GM21360 (cell line): Measurements from ENCODE around the gene MLC1.

Experiments
- ATAC-seq: cut with Tn5 transposase; IDR thresholded peaks from one replicate; pipeline ENCODE4 v1.9.1; 2021; ENCODE audit warnings: mild to moderate bottlenecking, moderate library complexity; ENCODE audit not compliant: unreplicated experiment

Gene MLC1

DNA sequence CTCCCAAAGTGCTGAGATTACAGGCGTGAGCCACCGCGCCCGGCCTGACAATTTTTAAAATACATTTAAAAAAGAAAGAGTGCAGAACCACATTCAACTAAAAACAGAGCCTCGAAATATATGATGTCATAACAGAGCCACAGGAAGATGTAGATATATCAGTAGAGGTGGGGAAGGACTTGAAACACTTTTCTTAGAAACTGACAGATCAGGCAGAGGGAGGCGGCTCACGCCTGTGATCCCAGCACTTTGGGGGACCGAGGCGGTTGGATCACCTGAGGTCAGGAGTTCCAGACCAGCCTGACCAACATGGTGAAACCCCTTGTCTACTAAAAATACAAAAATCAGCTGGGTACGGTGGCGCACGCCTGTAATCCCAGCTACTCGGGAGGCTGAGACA is 7.0 kb downstream of the MLC1 start:
- no peak for ATAC-seq

DNA sequence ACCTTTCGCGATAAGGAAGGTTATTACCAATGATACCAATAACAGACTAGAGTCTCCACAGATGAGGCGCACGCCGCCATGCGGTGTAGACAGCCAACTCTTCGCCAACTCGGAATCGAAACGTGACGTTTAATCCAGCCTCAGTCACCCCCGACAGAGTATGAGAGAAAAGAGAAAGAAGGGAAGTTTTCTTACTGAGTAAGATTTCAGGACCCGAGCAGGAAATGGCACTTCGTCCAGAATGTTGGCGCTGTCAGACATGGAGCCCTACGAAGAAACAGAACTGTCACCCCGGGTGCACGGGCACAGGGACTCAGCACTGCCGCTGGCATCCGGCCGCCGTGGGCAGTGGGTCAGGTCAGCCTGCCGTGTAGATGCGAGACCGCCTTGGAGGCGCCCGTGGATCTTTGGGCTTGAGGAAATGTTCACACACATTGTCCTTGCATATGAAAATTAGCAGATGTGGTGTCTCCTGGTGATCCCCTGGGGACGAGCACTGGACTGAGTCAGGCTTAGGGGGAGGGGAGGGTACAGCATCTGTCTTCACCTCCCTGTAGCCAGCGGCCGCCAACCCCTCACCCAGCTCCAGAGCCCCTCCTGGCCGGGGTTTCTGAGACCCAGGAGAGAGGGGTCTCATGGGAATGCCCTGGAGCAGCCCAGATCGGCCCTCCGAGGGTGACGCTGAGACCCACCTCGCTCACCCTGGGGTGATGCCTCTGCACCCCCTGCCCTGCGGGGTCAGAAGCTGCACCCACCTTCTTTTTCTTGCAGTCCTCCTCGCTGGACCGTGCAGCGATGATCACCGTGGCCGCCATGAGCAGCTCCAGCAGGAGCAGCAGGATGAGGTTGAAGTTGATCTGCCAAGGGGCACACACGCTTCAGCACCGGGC is 8.3 kb downstream of the MLC1 start:
- ATAC-seq = no peak

- ATAC-seq = no peak
These were observed 10.4 kb downstream of the MLC1 start for GRCh38 chr22:50074551-50075530.

GRCh38 chr22:50074056-50074455 is 11.2 kb downstream of the MLC1 start:
- no peak for ATAC-seq

- ATAC-seq = no peak
These were observed 12.3 kb downstream of the MLC1 start for GRCh38 chr22:50072714-50073538.

- no peak for ATAC-seq
These were observed 13.1 kb downstream of the MLC1 start for GRCh38 chr22:50072167-50072555.

GRCh38 chr22:50071432-50072166 is 13.6 kb downstream of the MLC1 start:
- no peak for ATAC-seq

- no peak for ATAC-seq
These were observed 14.9 kb downstream of the MLC1 start for GRCh38 chr22:50070366-50070765.

GRCh38 chr22:50068096-50068495 is 17.1 kb downstream of the MLC1 start:
- no peak for ATAC-seq

DNA sequence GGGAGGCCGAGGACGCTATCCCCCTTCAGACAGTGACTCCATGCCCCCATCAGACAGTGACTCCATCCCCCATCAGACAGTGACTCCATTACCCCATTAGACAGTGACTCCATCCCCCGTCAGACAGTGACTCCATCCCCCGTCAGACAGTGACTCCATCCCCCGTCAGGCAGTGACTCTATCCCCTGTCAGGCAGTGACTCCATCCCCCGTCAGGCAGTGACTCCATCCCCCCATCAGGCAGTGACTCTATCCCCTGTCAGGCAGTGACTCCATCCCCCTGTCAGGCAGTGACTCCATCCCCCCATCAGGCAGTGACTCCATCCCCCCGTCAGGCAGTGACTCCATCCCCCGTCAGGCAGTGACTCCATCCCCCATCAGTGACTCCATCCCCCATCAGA is 18.0 kb downstream of the MLC1 start:
- ATAC-seq = no peak

GRCh38 chr22:50064453-50064852 is 20.8 kb downstream of the MLC1 start:
- ATAC-seq = no peak

- ATAC-seq = no peak
These were observed 21.4 kb downstream of the MLC1 start for GRCh38 chr22:50063589-50064393.

DNA sequence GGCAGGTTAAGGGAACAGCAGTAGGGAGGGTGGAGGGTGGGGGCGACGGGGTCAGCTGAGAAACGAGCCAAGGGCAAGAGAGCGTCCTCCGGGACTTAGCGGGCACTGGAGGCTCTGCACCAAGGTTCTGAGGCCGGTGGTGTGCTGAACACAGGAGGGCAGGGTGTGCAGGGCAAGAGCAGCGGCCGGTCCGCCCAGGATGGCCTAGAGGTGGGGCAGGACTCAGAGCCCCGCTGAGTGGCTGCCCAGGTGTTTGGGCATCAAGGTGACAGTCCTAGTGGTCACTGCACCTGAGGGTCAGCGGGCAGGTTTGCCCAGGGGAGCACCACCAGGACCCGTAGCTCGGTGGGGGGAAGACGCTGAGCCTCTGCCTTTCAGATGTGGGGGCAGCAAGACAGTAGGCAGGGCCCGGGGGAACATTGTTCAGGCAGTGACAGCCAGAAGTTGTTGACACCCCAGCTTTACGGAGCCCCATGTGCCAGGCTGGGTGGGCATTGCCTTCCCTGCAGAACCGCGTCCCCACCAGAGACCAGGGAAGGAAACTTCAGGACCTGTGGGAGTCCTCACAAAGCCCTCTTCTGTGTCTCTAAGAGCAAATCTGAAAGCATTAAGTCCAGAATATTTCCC is 22.6 kb downstream of the MLC1 start:
- ATAC-seq = no peak

DNA sequence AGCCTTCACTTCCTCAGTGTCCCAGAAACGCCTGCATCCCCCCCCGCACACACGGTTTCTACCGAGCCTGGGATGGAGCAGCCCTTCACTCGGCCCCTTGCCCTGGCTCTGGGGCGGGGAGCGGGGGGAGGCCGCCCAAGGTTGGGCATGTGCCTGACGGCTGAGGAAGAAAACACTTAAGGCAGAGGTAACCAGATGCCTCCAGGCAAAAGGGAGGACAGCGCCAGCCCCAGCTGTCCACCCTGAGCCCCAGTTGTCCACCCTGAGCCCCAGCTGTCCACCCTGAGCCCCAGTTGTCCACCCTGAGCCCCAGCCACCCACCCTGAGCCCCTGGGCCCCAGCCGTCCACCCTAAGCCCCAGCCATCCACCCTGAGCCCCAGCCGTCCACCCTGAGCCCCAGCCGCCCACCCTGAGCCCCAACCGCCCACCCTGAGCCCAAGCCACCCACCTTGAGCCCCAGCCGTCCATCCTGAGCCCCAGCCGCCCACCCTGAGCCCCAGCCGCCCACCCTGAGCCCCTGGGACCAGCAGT is 23.3 kb downstream of the MLC1 start:
- ATAC-seq = no peak

- ATAC-seq = no peak
These were observed 23.9 kb downstream of the MLC1 start for GRCh38 chr22:50061141-50061823.

DNA sequence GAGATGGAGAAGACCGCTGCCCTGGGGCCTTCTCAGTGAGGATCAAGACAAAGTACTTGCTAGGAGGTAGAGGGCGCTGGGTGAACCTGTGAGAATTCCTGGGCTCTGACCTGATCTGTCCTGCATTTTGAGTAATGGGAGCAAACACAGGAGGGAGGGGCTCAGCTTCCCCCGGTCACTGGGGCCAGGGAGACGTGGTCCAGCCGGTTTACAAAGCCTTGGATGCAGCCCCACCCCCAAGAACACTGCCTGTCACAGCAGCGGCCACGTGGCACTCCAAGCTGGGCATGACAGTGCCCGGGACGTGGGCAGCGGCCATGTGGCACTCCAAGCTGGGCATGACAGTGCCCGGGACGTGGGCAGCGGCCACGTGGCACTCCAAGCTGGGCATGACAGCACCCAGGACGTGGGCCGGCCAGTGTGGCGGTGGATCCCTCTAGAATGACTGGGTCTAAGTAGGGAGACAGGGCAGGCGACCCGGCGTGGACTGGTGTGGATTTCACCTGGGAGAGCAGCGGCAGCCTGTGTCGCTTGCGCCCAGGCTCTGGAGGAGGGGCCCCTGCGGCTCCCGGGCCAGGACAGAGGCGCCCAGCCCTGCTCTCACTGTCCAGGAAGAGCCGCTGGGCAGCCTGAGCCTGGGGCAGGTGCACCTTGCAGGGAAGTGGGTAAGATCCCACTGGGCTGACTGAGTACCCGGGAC is 24.6 kb downstream of the MLC1 start:
- ATAC-seq = no peak

- ATAC-seq = no peak
These were observed 25.4 kb downstream of the MLC1 start for GRCh38 chr22:50059881-50060262.
